EH (cell line): ENCODE data around the gene BAHCC1.

Source experiments
- DNase-seq: peaks from one replicate; pipeline ENCODE4 v3.0.0-alpha.2; 2015; ENCODE audit warnings: low read depth

The BAHCC1 gene

GRCh38 chr17:81514739-81515529, 119.7 kb downstream of the BAHCC1 start:
- DNase-seq: peak; percentile 92

- no peak for DNase-seq
These were observed 120.3 kb downstream of the BAHCC1 start for GRCh38 chr17:81515530-81516041.
